ENCODE measurements around the gene PREB. TPM values are rescaled to one million over a fixed set of nuclear protein-coding genes. Genes with fewer than 3 reads are reported as not detected.

PREB gene
- total RNA-seq, 1 donor from 2014 or later, result 48.9 TPM

GRCh38 chr2:27152102-27152795 lies 17.8 kb upstream of the PREB start:
- Histone ChIP-seq H3K9me3 (ENCODE audit: insufficient read depth, low read depth, low read length) (no peaks in the 10 kb centered on the region), H3K27me3 (ENCODE audit: insufficient read depth, low read length) (peaks cover 10% of the 10 kb centered on the region), H3K27ac (ENCODE audit: low read depth, low read length) (no peak overlapping the region), H3K4me2 (ENCODE audit: low read length) (no peak overlapping the region), H2AFZ (ENCODE audit: low read depth, low read length) (no peak overlapping the region), H3K9ac (ENCODE audit: low read length) (no peak overlapping the region), H3K79me2 (ENCODE audit: insufficient read depth, low read length) (no peaks in the 10 kb centered on the region), H3K4me3 (ENCODE audit: insufficient read depth, low read depth, low read length) (no peak overlapping the region), H3K4me1 (ENCODE audit: insufficient read depth, low read length) (no peaks in the 10 kb centered on the region), H3K36me3 (ENCODE audit: insufficient read depth, low read length) (no peaks in the 10 kb centered on the region), H4K20me1 (ENCODE audit: insufficient read depth, low read length) (no peaks in the 10 kb centered on the region)
- Mint-ChIP-seq H3K27me3 (ENCODE audit: low read depth, unreplicated experiment) (peaks cover 21% of the 10 kb centered on the region), H3K36me3 (ENCODE audit: low read depth, unreplicated experiment) (no peaks in the 10 kb centered on the region), H3K4me1 (ENCODE audit: low read depth, unreplicated experiment) (no peaks in the 10 kb centered on the region), H3K27ac (ENCODE audit: unreplicated experiment) (no peak overlapping the region), H3K9me3 (ENCODE audit: unreplicated experiment) (peaks cover 2% of the 10 kb centered on the region), H3K4me3 (ENCODE audit: unreplicated experiment) (no peak overlapping the region)
- no peak for FAIRE-seq
- no peak for DNase-seq (ENCODE audit: low read depth)
- TF ChIP-seq CTCF (IDR thresholded peaks at IDR 0.05; ENCODE audit: insufficient read depth, low read depth, low read length) (no peak), EZH2 (IDR thresholded peaks at IDR 0.05; ENCODE audit: insufficient read depth, low read length) (no peak)

GRCh38 chr2:27150639-27151230 lies 16.3 kb upstream of the PREB start:
- H2AFZ ChIP-seq (ENCODE audit: low read depth, low read length), result no peak overlapping the region
- Mint-ChIP-seq H3K27ac (ENCODE audit: unreplicated experiment) (no peak overlapping the region), H3K9me3 (ENCODE audit: unreplicated experiment) (peaks cover 2% of the 10 kb centered on the region), H3K4me1 (ENCODE audit: low read depth, unreplicated experiment) (no peaks in the 10 kb centered on the region), H3K36me3 (ENCODE audit: low read depth, unreplicated experiment) (no peaks in the 10 kb centered on the region), H3K4me3 (ENCODE audit: unreplicated experiment) (no peak overlapping the region), H3K27me3 (ENCODE audit: low read depth, unreplicated experiment) (peaks cover 21% of the 10 kb centered on the region)
- peaks cover 10% of the 10 kb centered on the region for H3K27me3 ChIP-seq (ENCODE audit: insufficient read depth, low read length)
- no peaks in the 10 kb centered on the region for H3K4me1 ChIP-seq (ENCODE audit: insufficient read depth, low read length)
- no peak for DNase-seq (ENCODE audit: low read depth)
- H3K79me2 ChIP-seq (ENCODE audit: insufficient read depth, low read length), result no peaks in the 10 kb centered on the region
- H3K27ac ChIP-seq (ENCODE audit: low read depth, low read length), result no peak overlapping the region
- H3K4me2 ChIP-seq (ENCODE audit: low read length), result no peak overlapping the region
- no peak for FAIRE-seq
- TF ChIP-seq CTCF (IDR thresholded peaks at IDR 0.05; ENCODE audit: insufficient read depth, low read depth, low read length) (no peak), EZH2 (IDR thresholded peaks at IDR 0.05; ENCODE audit: insufficient read depth, low read length) (no peak)
- H3K36me3 ChIP-seq (ENCODE audit: insufficient read depth, low read length), result no peaks in the 10 kb centered on the region
- H3K9me3 ChIP-seq (ENCODE audit: insufficient read depth, low read depth, low read length), result no peaks in the 10 kb centered on the region
- H3K9ac ChIP-seq (ENCODE audit: low read length), result no peak overlapping the region
- H3K4me3 ChIP-seq (ENCODE audit: insufficient read depth, low read depth, low read length), result no peak overlapping the region
- no peaks in the 10 kb centered on the region for H4K20me1 ChIP-seq (ENCODE audit: insufficient read depth, low read length)
